Psoas muscle (tissue), 8 donors: ENCODE data around the gene ARFGAP3. TPM values are rescaled to one million over a fixed set of nuclear protein-coding genes. Genes with fewer than 3 reads are reported as not detected.

Experiments used
- ATAC-seq, 4 donors: fragments of 200-7000 bp; cut with Tn5 transposase; one replicate each; pipeline ENCODE4 v1.9.1; 2020; ENCODE audit warnings: moderate library complexity in 3 of 4, mild to moderate bottlenecking in 2 of 4
- DNase-seq, 2 donors: peaks; one replicate each; pipeline ENCODE4 v3.0.0-alpha.2; 2020
- H3K27ac ChIP-seq: fragments of 200-600 bp; one replicate; pipeline ENCODE4 v1.8.0; 2022
- H3K27me3 ChIP-seq, 3 donors: fragments of 200-600 bp in 1 of 3; one replicate each; pipeline versions ENCODE4 v1.6.1 to v1.8.0; 2013 to 2022; ENCODE audit warnings: low read length in 2 of 3, mild to moderate bottlenecking in 2 of 3, moderate library complexity in 1 of 3; ENCODE audit not compliant: insufficient read depth in 3 of 3
- H3K36me3 ChIP-seq, 2 donors: fragments of 200-600 bp in 1 of 2; one replicate each; pipeline versions ENCODE4 v1.6.1 to v1.8.0; 2013 to 2022; ENCODE audit warnings: low read depth in 1 of 2, mild to moderate bottlenecking in 1 of 2, moderate library complexity in 1 of 2; ENCODE audit not compliant: insufficient read depth in 1 of 2
- H3K4me1 ChIP-seq: fragments of 200-600 bp; one replicate; pipeline ENCODE4 v1.8.0; 2022
- H3K4me3 ChIP-seq: fragments of 200-600 bp; one replicate; pipeline ENCODE4 v1.8.0; 2022; ENCODE audit warnings: mild to moderate bottlenecking
- H3K9me3 ChIP-seq: fragments of 200-600 bp; one replicate; pipeline ENCODE4 v1.8.0; 2022
- CTCF ChIP-seq: fragments of 200-600 bp; IDR thresholded peaks from one replicate; pipeline ENCODE4 v1.8.0; 2022; ENCODE audit warnings: antibody characterized with exemption
- WGBS, 3 donors: extraction: QIAGEN DNeasy Blood & Tissue Kit; methylation state at CpG; one replicate each; pipeline versions ENCODE4 v1.1.6 to v1.1.7; 2013; 5-methylcytosine and 5-hydroxymethylcytosine counted together
- intact Hi-C, 2 donors: fragments of 100-400 bp; cut with DNase I; formaldehyde crosslinking; loops; one replicate each; pipeline versions ENCODE4 v1.11.0 to v1.14.2; 2022
- polyA plus RNA-seq, 3 donors: library from polyadenylated mRNA; stranded (reverse); fragments of 200-250 nt; gene quantifications; one replicate each; pipeline ENCODE4 v1.2.3, GENCODE V29; 2013
- total RNA-seq, 4 donors: library from RNA; stranded (reverse); fragmentation: NEBNext Ultra II Directional in 2 of 4; extraction: Animal tissue kit (Norgen Biotek cat#: 25700) in 2 of 4; gene quantifications; one replicate each; pipeline versions ENCODE4 v1.2.1 to v1.2.4, GENCODE V29; 2021 to 2023
- donor health status: healthy with polysubstance abuse.
- donor health status: DM: no; HTN: no; CAD: no; lungs with moderate emphysema.
- donor health status: Bipolar disorder and iron deficiency.
- donor health status: healthy.
- donor health status: DM: yes; HTN: yes; CAD: no.
- donor health status: DM: no; HTN: no; CAD: no.
- donor health status: DM: no; HTN: no; CAD: no.
- donor health status: DM: yes; HTN: yes; CAD: no.

ARFGAP3 gene
- total and polyA plus RNA-seq, 7 donors, result 18.4 to 36.1 (median 23.8) TPM

GRCh38 chr22:42820045-42820763 lies 36.9 kb downstream of the ARFGAP3 start:
- peaks cover 16% of the 10 kb centered on the region for H3K4me1 ChIP-seq
- H3K27ac ChIP-seq, result no peak overlapping the region
- no peak overlapping the region for H3K4me3 ChIP-seq
- 42 to 64% (median 60%) methylated on average over 9 of the region's 9 CpGs for WGBS, 3 donors
- peak in 3 of 4 donors; percentile 37 to 73 (median 47) for ATAC-seq
- no peaks in the 10 kb centered on the region for H3K27me3 ChIP-seq
- no peak for DNase-seq
- TF ChIP-seq CTCF, result peak; percentile 75
- intact Hi-C loops, result loop anchor here (1.0 to 5.0 kb wide), 6 partner anchors 38 to 199 kb away; no protein-coding TSS in a partner anchor
- no peaks in the 10 kb centered on the region for H3K9me3 ChIP-seq
- H3K36me3 ChIP-seq, result peaks cover 10 to 63% of the 10 kb centered on the region in 2 donors

- Histone ChIP-seq H3K36me3 (peaks cover 6 to 63% of the 10 kb centered on the region in 2 donors), H3K4me3 (no peak overlapping the region), H3K27ac (no peak overlapping the region), H3K27me3 (no peaks in the 10 kb centered on the region), H3K9me3 (no peaks in the 10 kb centered on the region), H3K4me1 (peaks cover 16% of the 10 kb centered on the region)
- DNase-seq, result no peak
- TF ChIP-seq CTCF, result no peak
- 71 to 88% (median 78%) methylated on average over 9 of the region's 9 CpGs for WGBS, 3 donors
- ATAC-seq, result peak in 1 of 4 donors; percentile 11
- intact Hi-C loops, result loop anchor here (1.0 to 5.0 kb wide), 6 partner anchors 37 to 198 kb away; no protein-coding TSS in a partner anchor
Measured at GRCh38 chr22:42819412-42820044, 37.5 kb downstream of the ARFGAP3 start.

- ATAC-seq (no peak), DNase-seq (no peak)
- H3K4me1 ChIP-seq, result peaks cover 16% of the 10 kb centered on the region
- H3K9me3 ChIP-seq, result no peaks in the 10 kb centered on the region
- WGBS, 3 donors, result 81 to 85% (median 83%) methylated on average over 3 of the region's 3 CpGs
- H3K4me3 ChIP-seq, result no peak overlapping the region
- intact Hi-C loops, result no loop called here
- no peaks in the 10 kb centered on the region for H3K27me3 ChIP-seq
- no peak overlapping the region for H3K27ac ChIP-seq
- no peak for TF ChIP-seq CTCF
- H3K36me3 ChIP-seq, result peaks cover 4 to 61% of the 10 kb centered on the region in 2 donors
Measured at GRCh38 chr22:42817556-42817955, 39.5 kb downstream of the ARFGAP3 start.

GRCh38 chr22:42816336-42816735 lies 40.7 kb downstream of the ARFGAP3 start:
- H3K36me3 ChIP-seq, result peaks cover 4 to 61% of the 10 kb centered on the region in 2 donors
- no peak for DNase-seq
- 92 to 93% (median 92%) methylated on average over 3 of the region's 3 CpGs for WGBS, 3 donors

More at GRCh38 chr22:42816336-42816735, 40.7 kb downstream of the ARFGAP3 start:
- no peak overlapping the region for H3K27ac ChIP-seq
- H3K9me3 ChIP-seq, result no peaks in the 10 kb centered on the region
- H3K4me3 ChIP-seq, result no peak overlapping the region
- no peak for TF ChIP-seq CTCF
- intact Hi-C loops, result no loop called here
- ATAC-seq, result no peak
- peaks cover 8% of the 10 kb centered on the region for H3K4me1 ChIP-seq
- no peaks in the 10 kb centered on the region for H3K27me3 ChIP-seq
